Adrenal gland (tissue), 5 donors: ENCODE data around the gene IQGAP1.

Source experiments
- CTCF ChIP-seq, 6 experiments: fragments of 450-650 bp in 4 of 6; fragments of 200-600 bp in 2 of 6; sonication (generic) in 1 of 6; IDR thresholded peaks; 1 replicate in 5 of 6; 2 replicates in 1 of 6; pipeline versions ENCODE4 v1.5.1 to v1.8.0; 2016 to 2021; ENCODE audit warnings: antibody characterized with exemption in 6 of 6, mild to moderate bottlenecking in 2 of 6, moderate library complexity in 1 of 6
- POLR2A ChIP-seq, 2 donors: fragments of 450-650 bp; IDR thresholded peaks; one replicate each; pipeline ENCODE4 v1.6.1; 2017; ENCODE audit warnings: antibody characterized with exemption in 2 of 2, mild to moderate bottlenecking in 2 of 2, moderate library complexity in 1 of 2
- donor health status: DM: no; HTN: no; CAD: no.

DNA sequence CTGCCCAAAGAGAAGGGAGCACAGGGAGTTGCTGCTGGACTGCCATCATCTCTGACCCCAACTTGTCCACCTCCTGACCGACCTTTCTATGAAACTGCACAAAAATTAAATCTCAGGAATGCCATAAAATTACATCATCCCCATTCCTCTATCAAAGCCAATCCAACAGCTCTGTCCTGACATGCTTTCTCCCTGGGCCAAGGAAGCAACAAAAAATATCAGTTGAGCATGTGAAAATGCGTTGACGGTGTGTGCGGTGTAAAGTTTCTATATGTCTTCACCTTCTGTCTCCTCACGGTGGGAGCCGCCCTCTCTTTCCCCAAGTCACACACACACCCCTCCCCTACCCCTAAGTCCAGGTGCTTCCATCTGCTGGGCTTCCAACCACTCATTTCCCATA, 39.6 kb upstream of the IQGAP1 start:
- TF ChIP-seq CTCF (IDR thresholded peaks at IDR 0.05), result no peak
- TF ChIP-seq POLR2A (IDR thresholded peaks at IDR 0.05), result no peak
